GM12873 (cell line): Measurements from ENCODE around the gene VPS26C.

Experiments
- TF ChIP-seq, protein P1 (sequence below): IDR thresholded peaks from 2 replicates; pipeline ENCODE4 v1.5.1; 2012; ENCODE audit warnings: low read depth, mild to moderate bottlenecking, moderate library complexity, low read length, control low read depth; ENCODE audit not compliant: insufficient read depth; ENCODE audit errors: missing control alignments

Gene VPS26C

DNA sequence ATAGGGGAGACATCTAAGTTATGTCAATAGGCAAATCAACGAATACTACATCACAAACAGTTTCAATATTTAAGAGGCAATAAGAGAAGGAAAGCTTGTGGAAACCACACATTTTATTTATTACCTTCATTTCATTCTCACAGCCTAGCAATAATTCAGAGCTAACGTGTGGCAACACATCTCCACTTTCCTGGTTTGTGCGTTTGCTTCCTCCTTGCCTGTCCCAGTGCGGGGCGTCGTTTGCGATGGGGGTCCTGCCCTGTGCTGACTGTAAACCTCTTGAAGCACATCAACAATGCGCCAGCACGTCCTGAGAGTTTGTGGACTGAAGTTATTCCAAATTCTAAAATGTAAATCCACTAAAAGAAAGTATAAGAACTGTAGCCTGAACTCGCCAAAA is 14.4 kb upstream of the VPS26C start:
- TF ChIP-seq, protein P1, sequence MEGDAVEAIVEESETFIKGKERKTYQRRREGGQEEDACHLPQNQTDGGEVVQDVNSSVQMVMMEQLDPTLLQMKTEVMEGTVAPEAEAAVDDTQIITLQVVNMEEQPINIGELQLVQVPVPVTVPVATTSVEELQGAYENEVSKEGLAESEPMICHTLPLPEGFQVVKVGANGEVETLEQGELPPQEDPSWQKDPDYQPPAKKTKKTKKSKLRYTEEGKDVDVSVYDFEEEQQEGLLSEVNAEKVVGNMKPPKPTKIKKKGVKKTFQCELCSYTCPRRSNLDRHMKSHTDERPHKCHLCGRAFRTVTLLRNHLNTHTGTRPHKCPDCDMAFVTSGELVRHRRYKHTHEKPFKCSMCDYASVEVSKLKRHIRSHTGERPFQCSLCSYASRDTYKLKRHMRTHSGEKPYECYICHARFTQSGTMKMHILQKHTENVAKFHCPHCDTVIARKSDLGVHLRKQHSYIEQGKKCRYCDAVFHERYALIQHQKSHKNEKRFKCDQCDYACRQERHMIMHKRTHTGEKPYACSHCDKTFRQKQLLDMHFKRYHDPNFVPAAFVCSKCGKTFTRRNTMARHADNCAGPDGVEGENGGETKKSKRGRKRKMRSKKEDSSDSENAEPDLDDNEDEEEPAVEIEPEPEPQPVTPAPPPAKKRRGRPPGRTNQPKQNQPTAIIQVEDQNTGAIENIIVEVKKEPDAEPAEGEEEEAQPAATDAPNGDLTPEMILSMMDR = no peak

DNA sequence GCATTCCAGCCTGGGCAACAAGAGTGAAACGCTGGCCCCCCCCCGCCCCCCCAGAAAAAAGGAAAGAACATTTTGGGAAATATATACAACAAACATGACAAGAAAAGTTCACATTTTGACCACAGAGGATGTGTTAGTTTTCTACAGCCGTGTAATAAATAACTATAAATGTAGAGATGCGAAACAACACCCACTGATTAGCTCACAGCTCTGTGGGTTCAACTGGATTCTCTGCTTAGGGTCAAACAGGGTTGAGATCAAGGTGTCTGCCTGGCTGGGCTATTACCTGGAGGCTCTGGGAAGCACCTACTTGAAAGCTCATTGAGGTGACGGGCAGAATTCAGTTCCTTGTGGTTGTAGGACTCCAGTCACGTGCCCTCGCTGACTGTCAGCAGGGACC is 11.1 kb upstream of the VPS26C start:
- TF ChIP-seq, protein P1 = no peak

DNA sequence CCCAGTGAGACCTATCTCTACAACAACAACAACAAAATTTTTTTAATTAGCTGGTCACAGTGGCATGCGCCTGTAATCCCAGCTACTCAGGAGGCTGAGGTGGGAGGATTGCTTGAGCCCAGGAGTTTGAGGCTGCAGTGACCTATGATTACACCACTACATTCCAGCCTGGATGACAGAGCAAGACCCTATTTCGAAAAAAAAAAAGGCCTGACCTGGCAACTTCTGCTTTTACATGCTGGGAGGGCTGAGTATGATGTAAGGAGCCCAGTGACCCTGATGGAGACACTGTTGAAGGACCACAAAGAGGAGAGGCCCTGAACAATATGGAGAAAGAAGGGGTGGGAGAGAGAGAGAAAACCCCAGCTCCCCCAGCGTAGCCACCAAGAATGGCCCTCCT is 9.2 kb upstream of the VPS26C start:
- TF ChIP-seq, protein P1 = no peak

DNA sequence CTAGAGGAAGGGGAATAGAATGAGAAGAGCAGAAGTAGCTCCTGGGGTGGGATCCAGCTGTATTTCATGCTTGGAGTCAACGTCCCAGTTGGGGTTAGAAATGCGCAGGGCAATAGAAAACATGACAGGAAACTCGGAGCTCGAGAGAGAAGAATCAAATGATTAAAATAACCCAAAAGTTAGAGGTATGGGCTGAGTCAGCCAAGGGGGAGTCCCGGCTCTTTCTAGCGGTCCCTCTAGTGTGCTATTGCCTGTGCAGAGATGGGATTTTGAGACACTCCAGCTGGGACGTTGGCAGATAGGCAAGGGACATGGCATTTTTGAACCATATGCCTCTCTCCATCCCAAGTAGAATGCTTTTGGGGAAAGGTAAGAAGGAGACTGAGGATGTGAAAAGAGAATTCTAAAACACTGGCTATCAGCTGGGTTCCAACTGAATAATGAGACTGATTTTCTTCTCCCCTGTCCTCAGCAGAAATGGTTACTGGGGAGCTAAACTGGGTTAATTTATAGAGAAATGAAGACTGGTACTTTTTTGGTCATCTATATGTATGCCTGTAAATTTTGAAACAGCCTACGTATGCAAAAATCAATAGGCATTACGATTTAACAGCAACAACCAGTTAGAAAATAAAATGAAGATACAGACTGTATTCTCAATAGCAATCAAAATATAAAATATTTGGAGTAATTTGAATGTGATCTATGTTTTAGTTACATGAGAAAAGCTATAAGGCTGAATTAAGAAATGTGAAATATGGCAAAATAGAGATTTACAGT is 7.0 kb upstream of the VPS26C start:
- TF ChIP-seq, protein P1 = no peak

DNA sequence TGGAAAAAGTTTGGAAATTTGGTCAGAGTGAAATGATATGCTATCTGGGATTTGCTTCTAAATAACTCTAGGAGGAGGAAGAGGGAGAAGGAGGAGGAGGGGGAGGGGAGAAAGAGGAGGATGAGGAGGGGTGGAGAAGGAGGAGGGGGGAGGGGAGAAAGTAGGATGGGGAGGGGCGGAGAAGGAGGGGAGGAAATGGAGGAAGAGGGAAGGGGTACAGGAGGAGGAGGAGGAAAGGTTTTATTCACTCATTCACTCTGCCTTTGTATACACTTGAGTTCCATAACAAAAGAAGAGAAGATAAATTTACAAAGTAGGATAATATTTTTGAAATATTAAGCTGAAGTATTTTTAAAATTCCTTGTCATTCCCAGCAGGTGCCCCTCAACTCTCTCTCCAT is 6.3 kb upstream of the VPS26C start:
- TF ChIP-seq, protein P1 = no peak

DNA sequence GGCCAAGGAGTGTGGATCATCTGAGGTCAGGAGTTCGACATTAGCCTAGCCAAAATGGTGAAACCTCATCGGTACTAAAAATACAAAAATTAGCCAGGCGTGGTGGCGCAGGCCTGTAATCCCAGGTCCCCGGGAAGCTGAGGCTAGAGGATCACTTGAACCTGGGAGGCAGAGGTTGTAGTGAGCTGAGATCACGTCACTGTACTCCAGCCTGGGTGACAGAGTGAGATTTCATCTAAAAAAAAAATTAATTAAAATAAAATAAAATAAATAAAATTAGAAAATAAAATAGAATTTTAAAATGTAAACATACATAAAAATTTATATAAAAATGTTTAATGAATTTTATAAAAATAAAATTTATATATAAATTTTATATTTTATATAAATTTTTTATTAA is 5.8 kb upstream of the VPS26C start:
- TF ChIP-seq, protein P1 = no peak

DNA sequence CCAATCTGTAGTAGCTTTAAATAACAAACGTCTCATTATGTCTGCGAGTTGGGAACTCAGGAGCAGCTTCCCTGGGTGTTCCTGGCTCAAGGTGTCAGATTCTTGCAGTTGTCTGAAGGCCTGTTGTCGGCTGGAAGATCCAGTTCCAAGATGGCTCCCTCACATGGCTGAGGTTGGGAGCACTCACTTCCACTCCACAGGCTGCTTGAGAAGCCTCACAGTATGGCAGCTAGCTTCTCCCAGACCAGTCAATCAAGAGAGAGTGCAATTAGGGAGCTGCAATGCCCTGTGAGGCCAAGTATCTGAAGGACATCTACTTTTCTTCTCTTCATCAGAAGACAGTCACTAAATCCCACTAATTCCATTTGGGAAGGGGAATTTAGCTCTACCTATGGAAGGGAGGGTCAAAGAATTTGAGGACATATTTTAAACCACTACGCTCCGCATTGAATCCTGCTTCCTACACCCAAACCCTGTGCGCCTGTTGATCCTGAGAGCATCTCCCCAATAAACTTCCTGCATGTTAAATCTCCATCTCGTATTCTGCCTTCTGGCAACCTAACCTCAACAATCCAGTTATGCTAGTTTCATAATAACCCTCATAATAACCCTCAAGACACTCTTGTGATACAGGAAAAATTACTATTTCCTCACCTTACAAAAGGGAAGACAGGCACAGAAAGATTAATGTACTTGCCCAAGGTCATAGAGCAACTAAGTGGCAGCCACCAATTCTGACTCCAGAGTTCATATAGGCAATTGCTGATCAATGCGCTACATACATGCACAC is 3.6 kb upstream of the VPS26C start:
- TF ChIP-seq, protein P1 = no peak
